ENCODE data around the gene NTN5. TPM values are rescaled to one million over a fixed set of nuclear protein-coding genes. Genes with fewer than 3 reads are reported as not detected.

NTN5 gene
- total RNA-seq, 2 experiments from 2014 or later: 0.16 to 0.53 TPM

DNA sequence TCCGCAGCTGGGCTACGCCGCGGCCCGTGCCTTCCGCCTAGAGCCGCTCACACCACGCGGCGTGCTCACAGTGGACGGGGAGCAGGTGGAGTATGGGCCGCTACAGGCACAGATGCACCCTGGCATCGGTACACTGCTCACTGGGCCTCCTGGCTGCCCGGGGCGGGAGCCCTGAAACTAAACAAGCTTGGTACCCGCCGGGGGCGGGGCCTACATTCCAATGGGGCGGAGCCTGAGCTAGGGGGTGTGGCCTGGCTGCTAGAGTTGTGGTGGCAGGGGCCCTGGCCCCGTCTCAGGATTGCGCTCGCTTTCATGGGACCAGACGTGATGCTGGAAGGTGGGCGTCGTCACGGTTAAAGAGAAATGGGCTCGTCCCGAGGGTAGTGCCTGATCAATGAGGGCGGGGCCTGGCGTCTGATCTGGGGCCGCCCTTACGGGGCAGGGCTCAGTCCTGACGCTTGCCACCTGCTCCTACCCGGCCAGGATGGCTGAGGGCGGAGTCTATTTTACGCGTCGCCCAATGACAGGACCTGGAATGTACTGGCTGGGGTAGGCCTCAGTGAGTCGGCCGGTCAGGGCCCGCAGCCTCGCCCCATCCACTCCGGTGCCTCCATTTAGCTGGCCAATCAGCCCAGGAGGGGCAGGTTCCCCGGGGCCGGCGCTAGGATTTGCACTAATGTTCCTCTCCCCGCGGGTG lies 43.1 kb downstream of the NTN5 start:
- Histone ChIP-seq H2AFZ (ENCODE audit: low read length) (no peak overlapping the region), H3K4me2 (ENCODE audit: low read length) (no peak overlapping the region), H3K36me3 (ENCODE audit: insufficient read depth, low read length) (peaks cover 30% of the 10 kb centered on the region; the same call in 1 of the 2 replicates), H3K9me3 (ENCODE audit: low read length) (no peaks in the 10 kb centered on the region), H3K27ac (ENCODE audit: low read depth, low read length, poor library complexity, severe bottlenecking) (no peak overlapping the region), H3K4me1 (ENCODE audit: insufficient read depth, low read length, poor library complexity, severe bottlenecking) (peaks cover 22% of the 10 kb centered on the region), H3K4me3 (ENCODE audit: low read depth, low read length, poor library complexity, severe bottlenecking) (no peak overlapping the region), H3K79me2 (ENCODE audit: insufficient read depth, low read depth, low read length) (no peaks in the 10 kb centered on the region; the same call in 1 of the 2 replicates), H4K20me1 (ENCODE audit: insufficient read depth, low read length) (no peaks in the 10 kb centered on the region), H3K9me2 (ENCODE audit: insufficient read depth, low read length) (no peaks in the 10 kb centered on the region)
- no peak for DNase-seq (ENCODE audit: low spot score)
- intact Hi-C loops (cut with micrococcal nuclease; ENCODE audit: unreplicated experiment): loop anchor here (10.0 kb wide), 1 partner anchor 865 kb away; the partner anchor contains the start of gene RPS11
- POLR2A ChIA-PET: no interaction called here
- TF ChIP-seq CTCF (conservative IDR thresholded peaks at IDR 0.05; ENCODE audit: low read length): no peak
- no peak for TF ChIP-seq EZH2phosphoT487 (IDR thresholded peaks at IDR 0.05; ENCODE audit: borderline replicate concordance, low read depth, low read length)
- BruUV-seq (replicated peaks): no TSS peak
- CTCF ChIA-PET (ENCODE audit: unreplicated experiment): no interaction called here

DNA sequence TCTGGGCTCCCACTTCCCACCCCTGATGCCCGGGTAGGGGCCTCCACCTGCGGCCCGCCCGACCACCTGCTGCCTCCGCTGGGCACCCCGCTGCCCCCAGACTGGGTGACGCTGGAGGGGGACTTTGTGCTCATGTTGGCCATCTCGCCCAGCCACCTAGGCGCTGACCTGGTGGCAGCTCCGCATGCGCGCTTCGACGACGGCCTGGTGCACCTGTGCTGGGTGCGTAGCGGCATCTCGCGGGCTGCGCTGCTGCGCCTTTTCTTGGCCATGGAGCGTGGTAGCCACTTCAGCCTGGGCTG lies 43.6 kb downstream of the NTN5 start:
- no peak overlapping the region for H3K4me3 ChIP-seq (ENCODE audit: low read depth, low read length, poor library complexity, severe bottlenecking)
- no peaks in the 10 kb centered on the region for H3K9me2 ChIP-seq (ENCODE audit: insufficient read depth, low read length)
- no peaks in the 10 kb centered on the region for H3K9me3 ChIP-seq (ENCODE audit: low read length)
- no peaks in the 10 kb centered on the region for H3K79me2 ChIP-seq (ENCODE audit: insufficient read depth, low read depth, low read length)
- no peak overlapping the region for H2AFZ ChIP-seq (ENCODE audit: low read length)
- intact Hi-C loops (cut with micrococcal nuclease; ENCODE audit: unreplicated experiment): no loop called here
- H3K4me2 ChIP-seq (ENCODE audit: low read length): no peak overlapping the region
- no TSS peak for BruUV-seq (replicated peaks)
- no peak for TF ChIP-seq CTCF (conservative IDR thresholded peaks at IDR 0.05; ENCODE audit: low read length)
- H4K20me1 ChIP-seq (ENCODE audit: insufficient read depth, low read length): no peaks in the 10 kb centered on the region
- no peak for DNase-seq (ENCODE audit: low spot score)
- peaks cover 30% of the 10 kb centered on the region; the same call in 1 of the 2 replicates for H3K36me3 ChIP-seq (ENCODE audit: insufficient read depth, low read length)
- no peak overlapping the region for H3K27ac ChIP-seq (ENCODE audit: low read depth, low read length, poor library complexity, severe bottlenecking)
- ChIA-PET POLR2A (no interaction called here), CTCF (ENCODE audit: unreplicated experiment) (no interaction called here)
- H3K4me1 ChIP-seq (ENCODE audit: insufficient read depth, low read length, poor library complexity, severe bottlenecking): peaks cover 22% of the 10 kb centered on the region

DNA sequence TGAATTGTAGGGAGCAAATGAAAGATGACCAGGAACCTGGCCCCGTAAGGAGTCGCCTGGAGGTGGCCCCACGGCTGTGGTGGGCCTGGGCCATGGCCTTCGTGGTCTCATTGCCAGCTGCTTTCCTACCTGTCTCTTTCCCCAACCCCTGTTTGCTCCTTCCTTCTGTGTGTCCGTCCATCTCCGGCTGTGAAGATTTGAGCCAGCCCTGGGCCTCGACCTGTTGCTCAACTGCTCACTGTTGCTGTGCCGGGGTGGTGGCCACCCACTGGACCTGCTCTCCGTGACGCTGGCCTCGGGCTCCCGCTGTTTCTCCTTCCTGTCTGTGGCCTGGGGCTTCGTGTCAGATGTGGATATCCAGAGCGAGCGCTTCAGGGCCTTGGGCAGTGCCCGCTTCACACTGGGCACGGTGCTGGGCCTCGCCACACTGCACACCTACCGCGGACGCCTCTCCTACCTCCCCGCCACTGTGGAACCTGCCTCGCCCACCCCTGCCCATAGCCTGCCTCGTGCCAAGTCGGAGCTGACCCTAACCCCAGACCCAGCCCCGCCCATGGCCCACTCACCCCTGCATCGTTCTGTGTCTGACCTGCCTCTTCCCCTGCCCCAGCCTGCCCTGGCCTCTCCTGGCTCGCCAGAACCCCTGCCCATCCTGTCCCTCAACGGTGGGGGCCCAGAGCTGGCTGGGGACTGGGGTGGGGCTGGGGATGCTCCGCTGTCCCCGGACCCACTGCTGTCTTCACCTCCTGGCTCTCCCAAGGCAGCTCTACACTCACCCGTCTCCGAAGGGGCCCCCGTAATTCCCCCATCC lies 44.1 kb downstream of the NTN5 start:
- BruUV-seq (replicated peaks): no TSS peak
- Histone ChIP-seq H4K20me1 (ENCODE audit: insufficient read depth, low read length) (no peaks in the 10 kb centered on the region), H3K9me3 (ENCODE audit: low read length) (no peaks in the 10 kb centered on the region), H3K27ac (ENCODE audit: low read depth, low read length, poor library complexity, severe bottlenecking) (no peak overlapping the region), H3K36me3 (ENCODE audit: insufficient read depth, low read length) (peaks cover 30% of the 10 kb centered on the region; the same call in 1 of the 2 replicates), H3K4me3 (ENCODE audit: low read depth, low read length, poor library complexity, severe bottlenecking) (no peak overlapping the region), H3K4me2 (ENCODE audit: low read length) (no peak overlapping the region), H3K9me2 (ENCODE audit: insufficient read depth, low read length) (no peaks in the 10 kb centered on the region), H3K79me2 (ENCODE audit: insufficient read depth, low read depth, low read length) (peaks cover under 1% of the 10 kb centered on the region; the same call in 1 of the 2 replicates), H2AFZ (ENCODE audit: low read length) (no peak overlapping the region), H3K4me1 (ENCODE audit: insufficient read depth, low read length, poor library complexity, severe bottlenecking) (peaks cover 19% of the 10 kb centered on the region)
- CTCF ChIA-PET (ENCODE audit: unreplicated experiment): no interaction called here
- TF ChIP-seq CTCF (conservative IDR thresholded peaks at IDR 0.05; ENCODE audit: low read length) (no peak), EZH2phosphoT487 (IDR thresholded peaks at IDR 0.05; ENCODE audit: borderline replicate concordance, low read depth, low read length) (no peak)
- no peak for DNase-seq (ENCODE audit: low spot score)
- intact Hi-C loops (cut with micrococcal nuclease; ENCODE audit: unreplicated experiment): no loop called here
- POLR2A ChIA-PET: no interaction called here
